Mucosa of descending colon (tissue), 3 donors: Measurements from ENCODE around the gene RUBCN. TPM values are rescaled to one million over a fixed set of nuclear protein-coding genes. Genes with fewer than 3 reads are reported as not detected.

Experiments
- total RNA-seq, 3 donors: library from RNA; stranded (reverse); fragmentation: NEBNext Ultra II Directional in 2 of 3; extraction: Animal tissue kit (Norgen Biotek cat#: 25700) in 2 of 3; gene quantifications; one replicate each; pipeline versions ENCODE4 v1.2.1 to v1.2.4, GENCODE V29; 2021 to 2023
- donor health status: DM: no; HTN: no; CAD: no; lungs with moderate emphysema.
- donor health status: DM: no; HTN: no; CAD: no.
- donor health status: DM: no; HTN: yes; CAD: no.

RUBCN gene
- total RNA-seq, 3 donors from 2014 or later = 18.8 to 27.6 (median 23.5) TPM

Other genes starting within 250 kb of the RUBCN start
- 100 to 1,000 TPM in 2 of 3 donors, 10 to 100 TPM in 1; 79.3 to 246 (median 160) TPM for gene BDH1, start 180.9 kb downstream of the RUBCN start, total RNA-seq
- 10 to 100 TPM; 25.1 to 67.2 (median 30.6) TPM for gene FYTTD1, start 13.0 kb upstream of the RUBCN start, total RNA-seq
- 10 to 100 TPM; 33.3 to 57.6 (median 46.0) TPM for gene LRCH3, start 54.4 kb upstream of the RUBCN start, total RNA-seq
- gene RPL35A, start 213.3 kb upstream of the RUBCN start, total RNA-seq = 100 to 1,000 TPM; 606 to 700 (median 621) TPM
- 1 to 10 TPM; 3.8 to 8.1 (median 5.7) TPM for gene LMLN, start 223.3 kb upstream of the RUBCN start, total RNA-seq